Posterior cingulate gyrus (tissue), 11 donors: ENCODE results near the gene AAMP.
A peak's percentile ranks its signal among the peaks of the same experiment; 100 is the strongest.
"Not testable (repeated sequence)": the region's sequence is repeated elsewhere in the genome, so short reads cannot be mapped to it uniquely, and the experiment has no call there.

Experiments
- DNase-seq, 10 donors: peaks; one replicate each; pipeline versions ENCODE4 v3.0.0 to v3.0.0-alpha.2; 2020 to 2021; ENCODE audit warnings: mixed read lengths in 3 of 10
- intact Hi-C: fragments of 100-400 bp; cut with DNase I; formaldehyde crosslinking; loops from one replicate; pipeline ENCODE4 v1.15.1; 2023

AAMP gene, protein sequence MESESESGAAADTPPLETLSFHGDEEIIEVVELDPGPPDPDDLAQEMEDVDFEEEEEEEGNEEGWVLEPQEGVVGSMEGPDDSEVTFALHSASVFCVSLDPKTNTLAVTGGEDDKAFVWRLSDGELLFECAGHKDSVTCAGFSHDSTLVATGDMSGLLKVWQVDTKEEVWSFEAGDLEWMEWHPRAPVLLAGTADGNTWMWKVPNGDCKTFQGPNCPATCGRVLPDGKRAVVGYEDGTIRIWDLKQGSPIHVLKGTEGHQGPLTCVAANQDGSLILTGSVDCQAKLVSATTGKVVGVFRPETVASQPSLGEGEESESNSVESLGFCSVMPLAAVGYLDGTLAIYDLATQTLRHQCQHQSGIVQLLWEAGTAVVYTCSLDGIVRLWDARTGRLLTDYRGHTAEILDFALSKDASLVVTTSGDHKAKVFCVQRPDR

DNA sequence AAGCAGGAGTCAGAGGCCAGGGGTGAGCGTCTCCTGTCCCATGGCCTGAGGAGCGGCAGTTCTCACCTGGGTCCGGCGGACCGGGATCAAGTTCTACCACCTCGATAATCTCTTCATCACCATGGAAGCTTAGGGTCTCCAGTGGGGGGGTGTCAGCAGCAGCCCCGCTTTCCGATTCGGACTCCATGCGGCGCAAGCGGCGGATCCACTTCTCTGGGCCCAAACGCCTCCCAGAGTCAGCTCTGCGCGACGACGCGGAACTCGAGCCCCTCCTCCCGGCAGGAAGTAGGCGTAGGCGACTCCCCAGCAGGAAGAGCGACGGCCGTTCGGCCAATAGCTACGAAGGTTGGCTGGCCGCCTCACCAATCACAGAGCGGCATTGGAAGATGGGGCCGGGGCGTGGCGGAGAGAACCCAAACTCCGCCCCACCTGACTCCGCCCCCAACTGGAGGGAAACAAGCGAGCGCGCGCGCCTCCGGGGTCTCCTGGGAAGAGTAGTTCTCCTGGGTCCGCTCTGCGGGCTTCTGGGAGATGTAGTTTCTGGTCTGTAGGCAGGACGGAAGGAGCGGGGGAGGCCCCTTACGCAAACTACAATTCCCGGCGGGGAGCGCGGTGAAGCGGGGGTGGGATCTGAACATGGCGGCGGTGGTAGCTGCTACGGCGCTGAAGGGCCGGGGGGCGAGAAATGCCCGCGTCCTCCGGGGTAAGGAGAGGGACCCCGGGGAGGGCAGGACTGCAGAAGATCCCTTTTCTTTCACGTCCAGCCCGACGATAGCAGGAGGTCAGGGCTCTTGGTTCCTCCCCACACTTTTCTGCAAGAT, at the start of gene AAMP, which contains the start of gene PNKD:
Gene AAMP (minus strand): TSS at position 238 of the 821 bp plus-strand sequence. CDS start 51 bp downstream, at position 187.
Gene PNKD (plus strand): TSS at position 620 of the 821 bp plus-strand sequence. CDS start 17 bp downstream, at position 637.
- DNase-seq: peak; percentile 100
- intact Hi-C loops: loop anchor here (1.0 to 5.0 kb wide), 3 partner anchors 23 to 297 kb away; partner anchors contain the start of genes ARPC2, CNOT9, TMBIM1 and USP37

DNA sequence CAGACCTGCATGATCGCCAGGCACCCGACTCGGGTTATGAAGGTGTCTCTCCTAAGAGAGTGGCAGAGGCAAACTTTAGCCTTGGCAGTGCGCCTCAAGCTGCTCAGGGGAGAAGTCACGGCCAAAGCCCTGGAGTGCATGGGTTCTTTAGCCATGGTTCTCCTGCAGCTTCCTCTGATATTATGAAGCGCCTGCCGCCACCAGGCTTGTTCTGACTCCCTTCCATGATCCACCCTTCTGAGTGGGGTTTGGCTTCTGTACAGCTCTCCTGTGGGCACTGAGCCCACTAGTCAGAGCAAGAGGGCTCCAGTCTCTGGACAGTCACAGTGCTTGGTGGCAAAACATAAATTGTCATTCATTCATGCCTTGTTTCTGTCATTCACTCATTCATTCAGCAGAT, 48.3 kb upstream of the AAMP start:
- DNase-seq: peak in 1 of 10 donors; percentile 44
- intact Hi-C loops: no loop called here

DNA sequence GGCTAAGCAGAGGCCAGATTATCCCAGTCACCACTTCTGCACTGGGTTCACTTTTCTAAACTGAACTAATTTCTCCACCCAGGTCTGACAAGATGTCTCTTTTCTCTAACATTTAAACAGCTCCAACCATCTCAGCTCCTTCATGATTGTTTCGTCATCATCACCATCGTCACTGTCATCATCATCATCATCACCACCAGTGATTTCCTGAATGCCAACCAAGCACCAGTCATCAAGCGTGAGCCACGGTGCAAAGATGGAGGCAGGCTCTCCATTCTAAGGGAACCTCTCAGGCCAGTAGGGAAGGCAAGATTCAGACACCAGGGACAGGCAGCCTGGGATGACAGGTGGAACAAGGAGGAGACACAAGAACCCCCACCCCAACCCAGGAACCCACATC, 47.9 kb upstream of the AAMP start:
- intact Hi-C loops: no loop called here
- no peak for DNase-seq

DNA sequence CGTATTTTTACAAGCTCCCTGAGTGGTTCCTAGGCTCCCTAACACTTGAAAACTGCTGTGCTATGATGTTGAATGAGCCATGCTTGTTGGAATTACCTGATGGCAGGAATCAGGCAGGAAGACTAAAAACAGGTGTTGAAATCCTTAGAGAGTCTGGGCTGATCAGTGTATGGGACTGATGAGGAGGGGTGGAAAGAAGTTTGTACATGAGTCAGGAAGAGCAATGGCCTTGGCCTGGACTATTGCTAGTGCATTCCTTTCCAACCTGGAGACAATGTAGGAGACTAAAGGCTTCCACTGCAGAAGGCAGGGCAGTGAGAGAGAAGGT, 47.3 kb upstream of the AAMP start:
- intact Hi-C loops: no loop called here
- no peak for DNase-seq

DNA sequence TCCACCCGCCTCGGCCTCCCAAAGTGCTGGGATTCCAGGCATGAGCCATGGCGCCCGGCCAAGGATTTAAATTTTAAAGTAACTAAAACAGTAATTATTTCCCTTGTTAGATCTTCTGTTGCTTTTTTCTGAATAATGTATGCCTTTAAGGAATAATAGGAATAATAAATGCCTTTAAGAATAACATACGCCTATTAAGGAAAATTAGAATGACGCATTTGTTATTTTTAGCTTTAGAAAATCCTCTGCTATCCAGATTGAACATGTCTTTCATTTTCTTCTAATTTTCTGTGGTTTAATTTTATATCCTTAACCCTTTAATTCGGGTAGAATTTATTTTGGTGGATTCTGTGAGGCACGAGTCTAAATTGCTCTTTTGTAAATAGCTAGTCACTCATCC, 45.5 kb upstream of the AAMP start:
- intact Hi-C loops: no loop called here
- no peak for DNase-seq

DNA sequence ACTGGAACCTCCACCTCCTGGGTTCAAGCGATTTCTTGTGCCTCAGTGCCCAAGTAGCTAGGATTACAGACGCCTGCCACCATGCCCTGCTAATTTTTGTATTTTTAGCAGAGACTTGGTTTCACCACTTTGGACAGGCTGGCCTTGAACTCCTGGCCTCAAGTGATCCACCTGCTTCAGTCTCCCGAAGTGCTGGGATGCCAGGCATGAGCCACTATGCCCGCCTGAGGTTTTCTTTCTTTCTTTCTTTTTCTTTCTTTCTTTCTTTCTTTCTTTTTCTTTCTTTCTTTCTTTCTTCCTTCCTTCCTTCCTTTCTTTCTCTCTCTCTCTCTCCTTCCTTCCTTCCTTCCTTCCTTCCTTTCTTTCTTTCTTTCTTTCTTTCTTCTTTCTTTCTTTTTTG, 44.8 kb upstream of the AAMP start:
- intact Hi-C loops: not testable (repeated sequence)

DNA sequence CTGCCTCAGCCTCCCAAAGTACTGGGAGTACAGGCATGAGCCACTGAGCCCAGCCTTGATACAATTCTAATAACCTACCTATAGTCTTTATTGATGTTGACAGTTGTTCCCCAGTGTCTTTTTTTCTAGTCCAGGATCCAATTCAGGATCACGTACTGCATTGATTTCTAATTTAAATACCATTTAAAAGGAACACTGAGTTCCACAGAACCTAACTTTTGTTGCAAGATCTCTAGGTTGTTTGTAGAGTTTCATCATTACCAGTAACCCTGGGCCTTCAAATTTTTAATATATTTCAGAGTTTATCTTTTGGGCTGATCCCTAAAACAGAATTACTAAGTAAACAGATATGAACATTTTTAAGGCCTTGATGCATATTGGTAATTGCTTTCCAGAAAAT, 43.4 kb upstream of the AAMP start:
- no peak for DNase-seq
- intact Hi-C loops: no loop called here

More for the DNA sequence above, 44.8 kb upstream of the AAMP start:
- peak in 1 of 10 donors; percentile 19 for DNase-seq

DNA sequence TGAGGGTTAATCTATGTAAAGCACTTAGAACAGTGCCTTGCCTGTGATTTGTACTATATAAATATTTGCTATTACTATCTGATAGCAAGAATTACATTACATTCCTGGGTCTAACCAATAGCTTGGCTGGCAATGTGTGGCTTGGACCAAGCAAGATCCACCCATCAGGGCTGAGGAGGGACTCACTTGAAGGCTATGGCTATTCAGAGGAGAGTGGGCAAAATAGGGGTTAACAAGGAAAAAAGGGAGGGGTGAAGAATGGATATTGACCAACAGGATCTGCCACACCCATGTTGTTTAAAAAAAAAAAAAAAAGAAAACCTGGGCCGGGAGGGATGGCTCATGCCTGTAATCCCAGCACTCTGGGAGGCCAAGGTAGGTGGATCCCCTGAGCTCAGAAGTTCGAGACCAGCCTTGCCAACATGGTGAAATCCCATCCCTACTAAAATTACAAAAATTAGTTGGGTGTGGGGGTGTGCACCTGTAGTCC, 42.4 kb upstream of the AAMP start:
- intact Hi-C loops: no loop called here

DNA sequence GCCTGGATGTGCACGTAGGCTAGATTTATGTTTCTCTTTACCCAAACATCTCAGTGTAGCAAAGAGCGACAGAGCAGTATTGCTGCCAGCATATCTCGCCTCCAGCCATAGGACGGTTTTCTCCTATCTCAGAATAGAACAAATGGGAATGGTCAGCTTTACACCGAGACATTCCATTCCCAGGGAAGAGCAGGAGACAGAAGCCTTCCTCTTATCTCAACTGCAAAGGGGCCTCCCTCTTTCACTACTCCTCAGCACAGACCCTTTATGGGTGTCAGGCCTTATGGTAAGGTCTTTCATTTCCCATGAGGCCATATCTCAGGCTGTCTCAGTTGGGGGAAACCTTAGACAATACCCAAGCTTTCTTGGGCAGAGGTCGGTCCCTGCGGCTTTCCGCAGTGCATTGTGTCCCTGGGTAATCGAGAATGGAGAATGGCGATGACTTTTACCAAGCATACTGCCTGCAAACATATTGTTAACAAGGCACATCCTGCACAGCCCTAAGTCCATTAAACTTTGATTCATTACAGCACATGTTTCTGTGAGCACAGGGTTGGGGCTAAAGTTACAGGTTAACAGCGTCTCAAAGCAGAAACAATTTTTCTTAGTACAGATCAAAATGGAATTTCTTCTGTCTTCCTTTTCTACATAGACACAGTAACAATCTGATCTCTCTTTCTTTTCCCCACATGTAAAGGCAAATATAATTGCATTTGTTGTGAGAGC, 41.8 kb upstream of the AAMP start:
- DNase-seq: peak in 1 of 10 donors; percentile 51
- intact Hi-C loops: not testable (repeated sequence)

More for the DNA sequence above, 42.4 kb upstream of the AAMP start:
- peak in 1 of 10 donors; percentile 12 for DNase-seq

DNA sequence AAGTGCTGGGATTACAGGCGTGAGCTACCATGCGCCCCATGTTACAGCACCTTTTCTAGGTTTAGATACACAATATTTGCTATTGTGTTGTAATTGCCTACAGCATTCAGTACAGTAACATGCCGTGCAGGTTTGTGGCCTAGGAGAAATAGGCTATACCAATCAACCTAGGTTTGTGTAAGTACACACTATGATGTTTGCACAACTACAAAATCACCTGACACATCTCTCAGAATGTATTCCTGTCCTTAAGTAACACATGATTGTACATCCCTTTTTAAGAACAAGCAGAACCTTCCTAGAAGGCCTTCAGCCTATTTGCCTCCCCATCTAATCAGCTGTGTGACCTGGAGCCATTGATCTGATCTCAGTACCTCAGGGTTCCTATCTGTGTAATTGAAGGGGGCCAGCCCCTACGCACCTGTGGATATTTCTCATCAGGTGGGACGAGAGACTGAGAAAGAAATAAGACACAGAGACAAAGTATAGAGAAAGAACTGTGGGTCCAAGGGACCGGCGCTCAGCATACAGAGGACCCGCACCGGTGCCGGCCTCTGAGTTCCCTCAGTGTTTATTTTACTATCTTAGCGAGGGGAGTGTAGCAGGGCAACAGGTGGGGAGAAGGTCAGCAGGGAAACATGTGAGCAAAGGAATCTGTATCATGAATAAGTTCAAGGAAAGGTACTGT, 41.1 kb upstream of the AAMP start:
- intact Hi-C loops: no loop called here
- peak in 1 of 10 donors; percentile 20 for DNase-seq

DNA sequence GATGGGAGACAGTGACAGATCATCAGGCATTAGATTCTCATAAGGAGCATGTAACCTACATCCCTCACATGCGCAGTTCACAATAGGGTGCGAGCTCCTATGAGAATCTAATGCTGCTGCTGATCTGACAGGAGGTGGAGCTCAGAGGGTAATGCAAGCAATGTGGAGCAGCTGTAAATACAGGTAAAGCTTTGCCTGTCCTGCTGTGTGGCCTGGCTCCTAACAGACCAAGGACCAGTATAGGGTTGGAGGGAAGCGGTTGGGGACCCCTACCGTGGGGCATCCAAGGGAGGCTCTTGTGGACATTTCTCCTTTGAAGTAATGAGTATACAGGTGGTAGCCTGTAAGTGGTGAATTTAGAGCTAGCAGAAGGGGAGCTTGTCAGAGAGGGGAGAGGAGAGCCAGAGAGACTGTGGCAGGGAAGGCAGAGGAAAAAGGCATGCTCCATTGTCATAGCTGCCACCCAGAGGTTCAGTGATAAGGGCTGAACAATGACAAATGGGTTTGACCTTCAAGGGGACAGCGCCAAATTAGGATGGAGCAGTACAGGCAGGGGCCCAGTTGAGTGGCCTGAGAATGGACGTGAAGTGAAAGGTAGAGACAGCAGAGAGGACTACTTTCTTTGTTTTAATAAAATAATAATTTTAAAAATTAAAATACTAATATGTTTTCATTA, 37.6 kb upstream of the AAMP start:
- intact Hi-C loops: no loop called here
- DNase-seq: peak in 1 of 10 donors; percentile 58

DNA sequence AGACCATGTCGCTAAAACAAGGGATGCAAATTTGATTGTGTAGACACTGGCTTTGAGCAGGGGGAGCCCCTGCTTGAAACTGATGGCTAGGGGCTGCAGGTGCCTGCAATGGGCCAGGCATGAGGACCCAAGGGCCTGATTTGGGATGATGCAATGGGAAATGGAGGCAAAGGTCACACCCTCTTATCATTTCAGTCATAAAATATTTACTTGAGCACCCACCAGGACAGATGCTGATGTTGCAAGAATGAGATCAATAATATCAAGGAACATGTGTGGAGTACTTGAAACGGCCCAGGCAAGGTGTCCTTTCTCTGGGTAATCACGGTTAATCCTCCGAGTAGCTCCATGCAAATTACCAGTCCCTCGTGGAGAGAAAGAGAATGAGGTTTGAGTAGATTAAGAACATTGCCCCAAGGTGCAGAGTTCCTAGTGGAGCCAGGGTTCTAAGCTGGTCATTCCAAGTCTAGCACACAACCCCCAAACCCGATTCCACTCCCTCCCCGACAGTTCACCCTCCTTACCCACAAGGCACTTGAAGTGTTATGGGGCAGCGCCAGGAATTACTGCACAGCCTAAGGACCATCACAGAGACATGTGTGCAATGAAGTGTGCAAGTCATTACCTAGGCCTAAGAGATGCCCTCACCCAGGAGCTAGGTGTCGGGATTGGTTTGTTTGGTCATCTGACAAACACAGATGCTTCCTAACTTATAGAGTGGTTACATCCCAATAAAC, 36.4 kb upstream of the AAMP start:
- intact Hi-C loops: no loop called here

DNA sequence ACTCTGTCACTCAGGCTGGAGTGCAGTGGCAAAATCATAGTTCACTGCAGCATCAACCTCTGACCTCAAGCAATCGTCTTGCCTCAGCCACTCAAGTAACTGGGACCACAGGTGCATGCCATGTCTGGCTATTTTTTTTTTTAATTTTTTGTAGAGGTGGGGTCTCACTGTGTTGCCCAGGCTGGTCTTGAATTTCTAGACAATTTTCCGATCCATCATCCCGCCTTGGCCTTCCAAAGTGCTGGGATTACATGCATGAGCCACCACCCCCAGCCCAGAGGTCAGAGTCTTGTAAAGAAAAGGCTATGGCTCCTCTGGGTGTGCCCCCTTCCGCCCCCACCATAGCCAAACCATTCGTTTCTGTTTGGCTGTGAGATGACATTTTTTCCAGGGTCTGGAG, 35.4 kb upstream of the AAMP start:
- DNase-seq: peak in 1 of 10 donors; percentile 32

More for the DNA sequence above, 36.4 kb upstream of the AAMP start:
- DNase-seq: peak in 1 of 10 donors; percentile 27

DNA sequence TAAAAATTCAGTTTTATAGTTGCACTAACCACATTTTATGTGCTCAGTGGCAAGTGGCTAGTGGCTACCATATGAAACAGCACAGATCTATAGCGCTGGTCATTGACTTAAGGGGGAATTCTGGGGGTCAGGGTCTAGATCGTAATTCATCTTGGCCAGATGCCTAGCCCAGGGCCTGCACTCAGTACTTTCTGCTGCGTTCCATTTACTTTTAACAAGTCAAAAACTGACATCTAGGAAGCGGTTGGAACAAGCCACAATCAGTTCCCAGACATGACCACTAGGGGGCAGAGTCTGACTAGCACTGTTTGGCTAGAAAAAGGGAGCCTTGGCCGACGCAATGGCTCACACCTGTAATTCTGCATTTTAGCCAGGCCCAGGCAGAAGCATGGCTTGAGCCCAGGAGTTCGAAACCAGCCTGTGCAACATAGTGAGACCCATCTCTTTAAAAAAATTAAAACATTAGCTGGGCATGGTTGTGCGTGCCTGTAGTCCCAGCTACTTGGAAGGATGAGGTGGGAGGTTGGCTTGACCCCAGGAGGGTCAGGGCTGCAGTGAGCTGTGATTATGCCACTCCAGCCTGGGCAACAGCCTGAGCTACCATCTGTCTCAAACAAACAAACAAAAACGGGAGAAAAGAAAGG, 31.4 kb upstream of the AAMP start:
- intact Hi-C loops: loop anchor here (1.0 to 5.0 kb wide), 3 partner anchors 55 to 166 kb away; partner anchors contain the start of genes CATIP and CTDSP1

More for the DNA sequence above, 35.4 kb upstream of the AAMP start:
- intact Hi-C loops: no loop called here

DNA sequence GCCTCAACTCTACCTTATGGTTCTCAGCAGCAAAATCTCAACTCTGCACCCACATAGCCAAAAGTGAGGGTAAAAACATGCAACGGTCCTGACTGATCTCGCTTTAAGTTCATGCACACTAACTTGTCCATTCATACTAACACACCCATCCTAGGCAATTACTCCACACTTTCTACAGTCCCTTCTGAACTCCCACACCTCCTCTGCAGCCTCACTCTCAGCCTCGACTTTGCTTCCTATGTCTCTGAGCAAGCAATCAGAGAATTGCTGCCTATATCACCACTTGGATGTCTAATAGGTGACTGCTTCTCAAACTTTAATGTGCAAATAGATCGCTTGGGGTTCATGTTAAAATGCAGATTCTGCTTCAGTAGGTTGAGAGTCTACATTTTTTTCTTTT, 30.2 kb upstream of the AAMP start:
- intact Hi-C loops: loop anchor here (5.0 kb wide), 2 partner anchors 97 to 167 kb away; partner anchors contain the start of gene CTDSP1

More for the DNA sequence above, 31.4 kb upstream of the AAMP start:
- DNase-seq: peak; percentile 50 to 93 (median 81)

DNA sequence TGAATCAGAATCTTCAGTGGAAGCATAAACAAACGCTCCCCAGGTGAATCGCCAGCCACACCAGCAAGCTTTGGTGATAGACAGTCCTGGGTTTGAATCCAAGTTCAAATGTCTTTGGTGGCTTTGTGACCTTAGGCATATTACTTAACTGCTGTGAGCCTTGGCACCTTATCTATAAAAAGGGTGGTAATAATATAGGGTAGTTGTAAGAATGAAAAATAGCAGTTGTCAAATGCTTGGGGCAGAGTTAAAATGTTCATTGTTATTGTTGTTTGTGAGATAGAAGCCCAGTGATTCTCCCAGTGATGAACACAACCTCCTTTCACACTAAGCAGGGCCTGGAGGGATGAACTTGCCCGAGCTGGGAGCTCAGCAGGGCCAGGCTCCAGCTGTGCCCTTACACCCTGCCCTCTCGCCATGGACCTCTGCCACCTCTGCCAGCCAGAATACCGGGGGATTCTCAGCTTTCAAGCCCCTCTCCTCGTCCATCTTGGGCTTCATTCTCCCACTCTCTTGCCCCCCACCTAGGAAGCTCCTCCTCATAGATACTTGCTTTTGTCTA, 28.5 kb upstream of the AAMP start:
- intact Hi-C loops: no loop called here
- peak in 4 of 10 donors; percentile 21 to 93 (median 48) for DNase-seq

More for the DNA sequence above, 30.2 kb upstream of the AAMP start:
- DNase-seq: no peak

DNA sequence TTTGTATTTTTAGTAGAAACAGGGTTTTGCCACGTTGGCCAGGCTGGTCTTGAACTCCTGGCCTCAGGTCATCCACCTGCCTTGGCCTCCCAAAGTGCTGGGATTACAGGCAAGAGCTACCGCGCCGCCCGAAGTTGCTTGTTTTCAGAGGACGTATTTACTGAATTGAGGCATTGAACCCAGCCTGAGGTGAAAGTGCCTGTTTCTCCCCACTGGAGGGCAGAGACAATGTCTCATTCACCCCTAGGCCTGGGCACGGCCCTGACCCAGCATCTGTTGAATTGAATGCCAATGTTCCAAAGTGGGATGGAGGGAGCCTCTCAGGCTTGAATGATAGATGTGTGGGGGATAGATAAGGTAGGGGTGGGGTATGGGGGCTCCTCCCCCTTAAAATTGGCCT, 26.9 kb upstream of the AAMP start:
- intact Hi-C loops: no loop called here
- peak in 7 of 10 donors; percentile 26 to 94 (median 51) for DNase-seq
